ENCODE data around the gene ILDR1. TPM values are rescaled to one million over a fixed set of nuclear protein-coding genes. Genes with fewer than 3 reads are reported as not detected.

Gene ILDR1
- total RNA-seq, 1 donor from 2014 or later, result 0.07 TPM

GRCh38 chr3:121974601-121975111 is 47.4 kb downstream of the ILDR1 start:
- no peaks in the 10 kb centered on the region for H3K79me2 ChIP-seq (ENCODE audit: low read depth)
- H3K9me3 Mint-ChIP-seq, result peaks cover 6% of the 10 kb centered on the region
- H3K27ac ChIP-seq, result no peak overlapping the region
- no peaks in the 10 kb centered on the region for H3F3A ChIP-seq (ENCODE audit: low read depth)
- no peaks in the 10 kb centered on the region for H3K9me3 ChIP-seq (ENCODE audit: low read depth)
- H2AFZ ChIP-seq (replicated peaks), result no peak overlapping the region
- no peak for DNase-seq (ENCODE audit: low spot score)
- H3K4me3 ChIP-seq, result no peak overlapping the region
- H3K27me3 Mint-ChIP-seq (ENCODE audit: insufficient read depth, low read depth), result peaks cover 2% of the 10 kb centered on the region
- no peaks in the 10 kb centered on the region for H3K4me1 Mint-ChIP-seq
- no peak overlapping the region for H3K4me2 ChIP-seq
- no peak overlapping the region for H3K9ac ChIP-seq
- H3K36me3 Mint-ChIP-seq, result no peaks in the 10 kb centered on the region
- H3K4me3 Mint-ChIP-seq, result no peak overlapping the region
- TF ChIP-seq EZH2phosphoT487 (IDR thresholded peaks at IDR 0.05) (no peak), EZH2 (IDR thresholded peaks at IDR 0.05) (no peak)
- H4K20me1 ChIP-seq (ENCODE audit: low read depth), result no peaks in the 10 kb centered on the region
- no peaks in the 10 kb centered on the region for H3K4me1 ChIP-seq
- H3K36me3 ChIP-seq, result no peaks in the 10 kb centered on the region
- H3K27me3 ChIP-seq, result no peaks in the 10 kb centered on the region
- no peak overlapping the region for H3K27ac Mint-ChIP-seq

- no peak overlapping the region for H3K4me3 ChIP-seq
- no peak overlapping the region for H3K27ac ChIP-seq
- Mint-ChIP-seq H3K4me3 (no peak overlapping the region), H3K36me3 (no peaks in the 10 kb centered on the region), H3K27ac (no peak overlapping the region), H3K4me1 (no peaks in the 10 kb centered on the region), H3K27me3 (ENCODE audit: insufficient read depth, low read depth) (no peaks in the 10 kb centered on the region), H3K9me3 (peaks cover 5% of the 10 kb centered on the region)
- no peak overlapping the region for H3K9ac ChIP-seq
- no peaks in the 10 kb centered on the region for H3K27me3 ChIP-seq
- no peaks in the 10 kb centered on the region for H3K9me3 ChIP-seq (ENCODE audit: low read depth)
- H3K4me2 ChIP-seq, result no peak overlapping the region
- H3K79me2 ChIP-seq (ENCODE audit: low read depth), result no peaks in the 10 kb centered on the region
- no peak overlapping the region for H2AFZ ChIP-seq (replicated peaks)
- DNase-seq (ENCODE audit: low spot score), result no peak
- no peak for TF ChIP-seq EZH2 (IDR thresholded peaks at IDR 0.05)
- TF ChIP-seq CTCF (IDR thresholded peaks at IDR 0.05), result no peak
- no peak for TF ChIP-seq EZH2phosphoT487 (IDR thresholded peaks at IDR 0.05)
- no peaks in the 10 kb centered on the region for H3K36me3 ChIP-seq
- no peaks in the 10 kb centered on the region for H3F3A ChIP-seq (ENCODE audit: low read depth)
- H4K20me1 ChIP-seq (ENCODE audit: low read depth), result no peaks in the 10 kb centered on the region
- no peaks in the 10 kb centered on the region for H3K4me1 ChIP-seq
Measured at GRCh38 chr3:121970047-121970446, 52.0 kb downstream of the ILDR1 start.

GRCh38 chr3:121969631-121970030 is 52.4 kb downstream of the ILDR1 start:
- no peaks in the 10 kb centered on the region for H3K36me3 Mint-ChIP-seq
- Histone ChIP-seq H3K4me2 (no peak overlapping the region), H3K27ac (no peak overlapping the region), H3K4me3 (no peak overlapping the region), H3K27me3 (no peaks in the 10 kb centered on the region), H2AFZ (replicated peaks) (no peak overlapping the region), H3K9ac (no peak overlapping the region), H3K79me2 (ENCODE audit: low read depth) (no peaks in the 10 kb centered on the region), H3F3A (ENCODE audit: low read depth) (no peaks in the 10 kb centered on the region), H3K36me3 (no peaks in the 10 kb centered on the region), H4K20me1 (ENCODE audit: low read depth) (no peaks in the 10 kb centered on the region), H3K4me1 (no peaks in the 10 kb centered on the region), H3K9me3 (ENCODE audit: low read depth) (no peaks in the 10 kb centered on the region)
- no peaks in the 10 kb centered on the region for H3K27me3 Mint-ChIP-seq (ENCODE audit: insufficient read depth, low read depth)
- H3K9me3 Mint-ChIP-seq, result peaks cover 1% of the 10 kb centered on the region
- TF ChIP-seq EZH2phosphoT487 (IDR thresholded peaks at IDR 0.05) (no peak), EZH2 (IDR thresholded peaks at IDR 0.05) (no peak), CTCF (IDR thresholded peaks at IDR 0.05) (no peak)
- no peak for DNase-seq (ENCODE audit: low spot score)
- no peak overlapping the region for H3K27ac Mint-ChIP-seq
- H3K4me3 Mint-ChIP-seq, result no peak overlapping the region
- no peaks in the 10 kb centered on the region for H3K4me1 Mint-ChIP-seq

- Histone ChIP-seq H3K4me1 (peaks cover 4% of the 10 kb centered on the region), H3K4me2 (no peak overlapping the region), H2AFZ (replicated peaks) (no peak overlapping the region), H3K79me2 (ENCODE audit: low read depth) (no peaks in the 10 kb centered on the region), H3K9me3 (ENCODE audit: low read depth) (no peaks in the 10 kb centered on the region), H3K4me3 (no peak overlapping the region), H3K27ac (no peak overlapping the region), H3K27me3 (no peaks in the 10 kb centered on the region), H3K36me3 (no peaks in the 10 kb centered on the region), H3F3A (ENCODE audit: low read depth) (no peaks in the 10 kb centered on the region), H3K9ac (no peak overlapping the region), H4K20me1 (ENCODE audit: low read depth) (no peaks in the 10 kb centered on the region)
- DNase-seq (ENCODE audit: low spot score), result no peak
- Mint-ChIP-seq H3K4me3 (no peak overlapping the region), H3K4me1 (no peaks in the 10 kb centered on the region), H3K27ac (no peak overlapping the region), H3K36me3 (no peaks in the 10 kb centered on the region), H3K27me3 (ENCODE audit: insufficient read depth, low read depth) (no peaks in the 10 kb centered on the region), H3K9me3 (peaks cover 3% of the 10 kb centered on the region)
- no peak for TF ChIP-seq CTCF (IDR thresholded peaks at IDR 0.05)
Measured at GRCh38 chr3:121963608-121964007, 58.4 kb downstream of the ILDR1 start.
